Thyroid gland (tissue), 4 donors: ENCODE measurements around the gene SH3BP1.

Experiments used
- POLR2A ChIP-seq, 2 donors: fragments of 450-650 bp; IDR thresholded peaks; one replicate each; pipeline ENCODE4 v1.6.1; 2017; ENCODE audit warnings: antibody characterized with exemption in 2 of 2, mild to moderate bottlenecking in 2 of 2, moderate library complexity in 1 of 2
- TF ChIP-seq, protein P1 (sequence below), 6 experiments: fragments of 200-600 bp in 3 of 6; fragments of 450-650 bp in 3 of 6; sonication (generic) in 3 of 6; IDR thresholded peaks; one replicate each; pipeline ENCODE4 v1.5.1; 2016 to 2019; ENCODE audit warnings: antibody characterized with exemption in 6 of 6, mild to moderate bottlenecking in 2 of 6, inconsistent platforms in 1 of 6, moderate library complexity in 1 of 6

DNA sequence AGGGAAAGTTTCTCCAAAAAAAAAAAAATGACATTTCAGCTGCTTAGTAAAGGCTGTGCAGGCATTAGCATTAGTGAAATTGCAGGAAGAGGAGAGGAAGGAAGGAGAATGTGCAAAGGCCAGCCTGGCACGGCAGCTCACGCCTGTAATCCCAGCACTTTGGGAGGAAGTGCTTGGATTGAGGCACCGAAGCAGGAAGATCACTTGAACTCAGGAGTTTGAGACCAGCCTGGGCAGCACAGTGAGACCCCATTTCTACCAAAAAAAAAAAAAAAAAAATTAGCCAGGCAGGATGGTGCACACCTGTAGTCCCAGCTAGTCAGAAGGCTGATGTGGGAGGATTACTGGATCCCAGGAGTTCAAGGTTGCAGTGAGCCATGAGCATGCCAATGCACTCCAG is 65.2 kb downstream of the SH3BP1 start:
- TF ChIP-seq, protein P1, sequence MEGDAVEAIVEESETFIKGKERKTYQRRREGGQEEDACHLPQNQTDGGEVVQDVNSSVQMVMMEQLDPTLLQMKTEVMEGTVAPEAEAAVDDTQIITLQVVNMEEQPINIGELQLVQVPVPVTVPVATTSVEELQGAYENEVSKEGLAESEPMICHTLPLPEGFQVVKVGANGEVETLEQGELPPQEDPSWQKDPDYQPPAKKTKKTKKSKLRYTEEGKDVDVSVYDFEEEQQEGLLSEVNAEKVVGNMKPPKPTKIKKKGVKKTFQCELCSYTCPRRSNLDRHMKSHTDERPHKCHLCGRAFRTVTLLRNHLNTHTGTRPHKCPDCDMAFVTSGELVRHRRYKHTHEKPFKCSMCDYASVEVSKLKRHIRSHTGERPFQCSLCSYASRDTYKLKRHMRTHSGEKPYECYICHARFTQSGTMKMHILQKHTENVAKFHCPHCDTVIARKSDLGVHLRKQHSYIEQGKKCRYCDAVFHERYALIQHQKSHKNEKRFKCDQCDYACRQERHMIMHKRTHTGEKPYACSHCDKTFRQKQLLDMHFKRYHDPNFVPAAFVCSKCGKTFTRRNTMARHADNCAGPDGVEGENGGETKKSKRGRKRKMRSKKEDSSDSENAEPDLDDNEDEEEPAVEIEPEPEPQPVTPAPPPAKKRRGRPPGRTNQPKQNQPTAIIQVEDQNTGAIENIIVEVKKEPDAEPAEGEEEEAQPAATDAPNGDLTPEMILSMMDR (IDR thresholded peaks at IDR 0.05) = no peak
- no peak for TF ChIP-seq POLR2A (IDR thresholded peaks at IDR 0.05)
